Measurements from ENCODE around the gene AMIGO1. TPM values are rescaled to one million over a fixed set of nuclear protein-coding genes. Genes with fewer than 3 reads are reported as not detected.

AMIGO1 gene
- total RNA-seq, 1 donor from 2014 or later = 9.1 TPM

GRCh38 chr1:109490934-109491302 lies 18.6 kb downstream of the AMIGO1 start:
- no peak overlapping the region for H3K27ac ChIP-seq
- H3K4me1 ChIP-seq = peaks cover 18% of the 10 kb centered on the region
- ATAC-seq (no peak), DNase-seq (no peak)
- no peaks in the 10 kb centered on the region for H3K9me3 ChIP-seq
- H3K36me3 ChIP-seq = peaks cover 29% of the 10 kb centered on the region
- no peak for TF ChIP-seq CTCF (IDR thresholded peaks at IDR 0.05)
- intact Hi-C loops (cut with DNase I) = no loop called here
- H3K4me3 ChIP-seq = no peak overlapping the region
- H3K27me3 ChIP-seq (ENCODE audit: low read depth) = no peaks in the 10 kb centered on the region

- Histone ChIP-seq H3K27ac (no peak overlapping the region), H3K9me3 (no peaks in the 10 kb centered on the region), H3K4me1 (peaks cover 17% of the 10 kb centered on the region), H3K36me3 (peaks cover 26% of the 10 kb centered on the region), H3K4me3 (no peak overlapping the region), H3K27me3 (ENCODE audit: low read depth) (no peaks in the 10 kb centered on the region)
- ATAC-seq (peak; percentile 52 to 56), DNase-seq (no peak)
- intact Hi-C loops (cut with DNase I) = no loop called here
- TF ChIP-seq CTCF (IDR thresholded peaks at IDR 0.05) = peak; percentile 82
These were observed 19.2 kb downstream of the AMIGO1 start for GRCh38 chr1:109490029-109490933.

GRCh38 chr1:109488696-109489095 lies 20.8 kb downstream of the AMIGO1 start:
- Histone ChIP-seq H3K27ac (no peak overlapping the region), H3K27me3 (ENCODE audit: low read depth) (no peaks in the 10 kb centered on the region), H3K9me3 (no peaks in the 10 kb centered on the region), H3K36me3 (peaks cover 26% of the 10 kb centered on the region), H3K4me1 (peaks cover 15% of the 10 kb centered on the region), H3K4me3 (no peak overlapping the region)
- intact Hi-C loops (cut with DNase I) = no loop called here
- no peak for ATAC-seq
- DNase-seq = no peak
- TF ChIP-seq CTCF (IDR thresholded peaks at IDR 0.05) = no peak

- Histone ChIP-seq H3K4me3 (no peak overlapping the region), H3K9me3 (no peaks in the 10 kb centered on the region), H3K4me1 (peaks cover 12% of the 10 kb centered on the region), H3K27ac (no peak overlapping the region), H3K27me3 (ENCODE audit: low read depth) (no peaks in the 10 kb centered on the region), H3K36me3 (peaks cover 26% of the 10 kb centered on the region)
- intact Hi-C loops (cut with DNase I) = no loop called here
- TF ChIP-seq CTCF (IDR thresholded peaks at IDR 0.05) = no peak
- ATAC-seq = no peak
- no peak for DNase-seq
These were observed 21.3 kb downstream of the AMIGO1 start for GRCh38 chr1:109488201-109488600.

- no peak for ATAC-seq
- Histone ChIP-seq H3K4me1 (peaks cover 14% of the 10 kb centered on the region), H3K27me3 (ENCODE audit: low read depth) (no peaks in the 10 kb centered on the region), H3K27ac (no peak overlapping the region), H3K9me3 (no peaks in the 10 kb centered on the region), H3K36me3 (peaks cover 26% of the 10 kb centered on the region), H3K4me3 (no peak overlapping the region)
- intact Hi-C loops (cut with DNase I) = no loop called here
- TF ChIP-seq CTCF (IDR thresholded peaks at IDR 0.05) = no peak
- no peak for DNase-seq
These were observed 22.3 kb downstream of the AMIGO1 start for GRCh38 chr1:109487261-109487660.

All from lower lobe of right lung (tissue), 2 donors.